Liver (tissue), 9 donors: ENCODE results near the gene CCNK. TPM values are rescaled to one million over a fixed set of nuclear protein-coding genes. Genes with fewer than 3 reads are reported as not detected.

Experiments used
- DNase-seq: peaks from one replicate; pipeline ENCODE4 v3.0.0-alpha.2; 2017; ENCODE audit warnings: low spot score
- H3K27ac ChIP-seq, 2 donors: one replicate each; pipeline ENCODE4 v1.7.0; 2013; ENCODE audit warnings: inconsistent platforms in 2 of 2, low read length in 2 of 2, control low read depth in 1 of 2, low read depth in 1 of 2, mild to moderate bottlenecking in 1 of 2
- H3K27me3 ChIP-seq, 4 donors: one replicate each; pipeline versions ENCODE4 v1.6.1 to v1.7.0; 2013; ENCODE audit warnings: low read length in 3 of 4, inconsistent platforms in 1 of 4, mild to moderate bottlenecking in 1 of 4, moderate library complexity in 1 of 4; ENCODE audit not compliant: control insufficient read depth in 4 of 4, insufficient read depth in 4 of 4
- H3K36me3 ChIP-seq, 4 donors: one replicate each; pipeline versions ENCODE4 v1.6.1 to v1.7.0; 2013; ENCODE audit warnings: low read length in 3 of 4, mild to moderate bottlenecking in 3 of 4, low read depth in 1 of 4, moderate library complexity in 1 of 4; ENCODE audit not compliant: control insufficient read depth in 4 of 4, insufficient read depth in 3 of 4
- H3K4me1 ChIP-seq, 4 donors: one replicate each; pipeline versions ENCODE4 v1.6.1 to v1.7.0; 2013; ENCODE audit warnings: low read length in 3 of 4, mild to moderate bottlenecking in 3 of 4, moderate library complexity in 1 of 4; ENCODE audit not compliant: control insufficient read depth in 4 of 4, insufficient read depth in 4 of 4
- H3K4me3 ChIP-seq, 3 donors: one replicate each; pipeline versions ENCODE4 v1.6.1 to v1.7.0; 2013; ENCODE audit warnings: low read length in 3 of 3, control low read depth in 1 of 3, low read depth in 1 of 3, mild to moderate bottlenecking in 1 of 3
- H3K9ac ChIP-seq, 2 donors: one replicate each; pipeline ENCODE4 v1.7.0; 2013; ENCODE audit warnings: low read length in 2 of 2, mild to moderate bottlenecking in 2 of 2, moderate library complexity in 2 of 2, control low read depth in 1 of 2, low read depth in 1 of 2
- H3K9me3 ChIP-seq, 4 donors: one replicate each; pipeline versions ENCODE4 v1.6.1 to v1.7.0; 2013; ENCODE audit warnings: low read length in 3 of 4; ENCODE audit not compliant: control insufficient read depth in 4 of 4
- ATF3 ChIP-seq: IDR thresholded peaks from 2 replicates; pipeline ENCODE4 v1.6.1; 2016; ENCODE audit warnings: antibody characterized with exemption
- CTCF ChIP-seq: fragments of 150-350 bp; IDR thresholded peaks from 2 replicates; pipeline ENCODE4 v1.5.1; 2017; ENCODE audit warnings: improper control_type of control experiment, low read depth, low read length; ENCODE audit not compliant: missing input control
- FOXA1 ChIP-seq: IDR thresholded peaks from 2 replicates; pipeline ENCODE4 v1.6.1; 2016; ENCODE audit warnings: antibody characterized with exemption
- GABPA ChIP-seq, 2 donors: IDR thresholded peaks in 1 of 2; conservative IDR thresholded peaks in 1 of 2; 2 replicates each; pipeline ENCODE4 v1.6.1; 2016; ENCODE audit warnings: antibody characterized with exemption in 2 of 2, mild to moderate bottlenecking in 1 of 2, moderate library complexity in 1 of 2
- HNF4A ChIP-seq, 2 donors: conservative IDR thresholded peaks; 2 replicates each; pipeline ENCODE4 v1.6.1; 2016; ENCODE audit warnings: antibody characterized with exemption in 2 of 2, mild to moderate bottlenecking in 2 of 2
- HNF4G ChIP-seq: IDR thresholded peaks from 2 replicates; pipeline ENCODE4 v1.6.1; 2016; ENCODE audit warnings: antibody characterized with exemption
- JUND ChIP-seq, 2 donors: IDR thresholded peaks; 2 replicates each; pipeline ENCODE4 v1.6.1; 2016; ENCODE audit warnings: antibody characterized with exemption in 2 of 2
- MAX ChIP-seq: IDR thresholded peaks from 2 replicates; pipeline ENCODE4 v1.6.1; 2016; ENCODE audit warnings: antibody characterized with exemption
- NR2F2 ChIP-seq: IDR thresholded peaks from 2 replicates; pipeline ENCODE4 v1.6.1; 2016; ENCODE audit warnings: antibody characterized with exemption
- REST ChIP-seq: IDR thresholded peaks from 2 replicates; pipeline ENCODE4 v1.6.1; 2016; ENCODE audit warnings: antibody characterized with exemption, mild to moderate bottlenecking
- RXRA ChIP-seq, 2 donors: IDR thresholded peaks; 2 replicates each; pipeline ENCODE4 v1.6.1; 2017 to 2018; ENCODE audit warnings: antibody characterized with exemption in 2 of 2, mild to moderate bottlenecking in 1 of 2
- TAF1 ChIP-seq: conservative IDR thresholded peaks from 2 replicates; pipeline ENCODE4 v1.6.1; 2016; ENCODE audit warnings: antibody characterized with exemption, mild to moderate bottlenecking
- YY1 ChIP-seq: IDR thresholded peaks from 2 replicates; pipeline ENCODE4 v1.6.1; 2016; ENCODE audit warnings: antibody characterized with exemption, mild to moderate bottlenecking
- ZBTB33 ChIP-seq: IDR thresholded peaks from 2 replicates; pipeline ENCODE4 v1.6.1; 2016; ENCODE audit warnings: antibody characterized with exemption
- WGBS: extraction: QIAGEN DNeasy Blood & Tissue Kit; methylation state at CpG from one replicate; pipeline ENCODE4 v1.1.7; 2013; 5-methylcytosine and 5-hydroxymethylcytosine counted together
- polyA plus RNA-seq, 2 donors: library from polyadenylated mRNA; stranded (reverse) in 1 of 2; unstranded in 1 of 2; fragments of 200-250 nt in 1 of 2; fragments of >200 nt in 1 of 2; fragmentation: Nextera tagmentation in 1 of 2; extraction: Ambion mirVana in 1 of 2; gene quantifications; one replicate each; pipeline versions ENCODE4 v1.2.1 to v1.2.3, GENCODE V29; 2013 to 2015
- total RNA-seq, 2 donors: library from RNA; depleted of rRNA; stranded (reverse); fragments of >200 nt; gene quantifications; one replicate each; pipeline ENCODE4 v1.2.3, GENCODE V29; 2014
- donor health status: healthy.
- donor health status: healthy.
- donor health status: healthy.
- donor health status: healthy.
- donor health status: healthy.

Gene CCNK
- total and polyA plus RNA-seq, 4 donors = 7.7 to 33.4 (median 13.2) TPM

- TF ChIP-seq REST (no peak), ZBTB33 (no peak)
Measured at GRCh38 chr14:99510556-99511139, 29.4 kb downstream of the CCNK start (continued).

GRCh38 chr14:99511421-99512109 is 30.4 kb downstream of the CCNK start:
- peaks cover 9 to 63% (median 21%) of the 10 kb centered on the region in 4 donors for H3K36me3 ChIP-seq
- no peaks in the 10 kb centered on the region for H3K27me3 ChIP-seq
- H3K4me1 ChIP-seq = peaks cover 0 to 19% (median 10%) of the 10 kb centered on the region in 4 donors
- no peak overlapping the region for H3K9ac ChIP-seq
- H3K27ac ChIP-seq = no peak overlapping the region
- DNase-seq = no peak
- WGBS = 88% methylated on average over 12 of the region's 12 CpGs
- TF ChIP-seq CTCF (no peak), ZBTB33 (no peak), RXRA (IDR thresholded peaks at IDR 0.05) (no peak), GABPA (IDR thresholded peaks at IDR 0.05 in 1 of 2, conservative IDR thresholded peaks at IDR 0.05 in 1 of 2) (no peak), FOXA1 (no peak), HNF4A (conservative IDR thresholded peaks at IDR 0.05) (no peak), NR2F2 (no peak), MAX (no peak), ATF3 (no peak), REST (no peak), HNF4G (no peak), TAF1 (no peak), YY1 (no peak), JUND (IDR thresholded peaks at IDR 0.05) (no peak)
- H3K9me3 ChIP-seq = no peaks in the 10 kb centered on the region
- no peak overlapping the region for H3K4me3 ChIP-seq
